SK-N-SH (cell line): Measurements from ENCODE around the gene RFT1. TPM values are rescaled to one million over a fixed set of nuclear protein-coding genes. Genes with fewer than 3 reads are reported as not detected.

Experiments used
- CTCF ChIA-PET: fragments of 300-600, 350-600 bp; formaldehyde crosslinking; extraction: SDS; loops from one replicate; lab custom pipeline; 2021; lab: Yijun Ruan, JAX
- POLR2A ChIA-PET: fragments of 350-600 bp; sonication (Branson Sonifier 250); formaldehyde crosslinking; extraction: SDS; loops from one replicate; lab custom pipeline; 2020; ENCODE audit warnings: antibody characterized with exemption, inconsistent platforms; lab: Yijun Ruan, JAX
- DNase-seq: peaks from one replicate; pipeline ENCODE4 v3.0.0; 2012
- H2AFZ ChIP-seq: fragments of 200-600 bp; sonication (generic); 2 replicates; pipeline ENCODE4 v1.8.1; 2016; ENCODE audit warnings: antibody characterized with exemption, mild to moderate bottlenecking, low read depth
- H3F3A ChIP-seq: fragments of 200-600 bp; sonication (generic); replicated peaks from 2 replicates; pipeline ENCODE3; 2016; ENCODE audit warnings: antibody characterized with exemption, mild to moderate bottlenecking; ENCODE audit not compliant: insufficient read depth
- H3K27ac ChIP-seq, 2 experiments: fragments of 200-500 bp in 1 of 2; fragments of 200-600 bp in 1 of 2; sonication (Bioruptor generic) in 1 of 2; sonication (generic), shearing (Covaris generic) in 1 of 2; 2 replicates each; pipeline versions ENCODE4 v1.5.1 to v1.6.1; 2014 to 2016; ENCODE audit warnings: low read depth in 2 of 2, inconsistent platforms in 1 of 2, low read length in 1 of 2, mild to moderate bottlenecking in 1 of 2, mixed read lengths in 1 of 2
- H3K27me3 ChIP-seq: fragments of 200-600 bp; sonication (generic), shearing (Covaris generic); 2 replicates; pipeline ENCODE4 v1.6.1; 2016; ENCODE audit warnings: mixed run types; ENCODE audit not compliant: insufficient read depth
- H3K36me3 ChIP-seq, 2 experiments: fragments of 200-500 bp in 1 of 2; fragments of 200-600 bp in 1 of 2; sonication (Bioruptor generic) in 1 of 2; sonication (generic) in 1 of 2; replicated peaks in 1 of 2; 2 replicates each; pipeline versions ENCODE3 to v1.5.1; 2014 to 2016; ENCODE audit warnings: low read length in 1 of 2, mild to moderate bottlenecking in 1 of 2; ENCODE audit not compliant: insufficient read depth in 2 of 2, control insufficient read depth in 1 of 2
- H3K4me1 ChIP-seq, 2 experiments: fragments of 200-500 bp in 1 of 2; fragments of 200-600 bp in 1 of 2; sonication (Bioruptor generic) in 1 of 2; sonication (generic), shearing (Covaris generic) in 1 of 2; 2 replicates each; pipeline versions ENCODE4 v1.5.1 to v1.6.1; 2014 to 2016; ENCODE audit warnings: low read depth in 1 of 2, low read length in 1 of 2, mixed run types in 1 of 2; ENCODE audit not compliant: insufficient read depth in 2 of 2, control insufficient read depth in 1 of 2
- H3K4me2 ChIP-seq: fragments of 200-600 bp; sonication (generic), shearing (Covaris generic); 2 replicates; pipeline ENCODE4 v1.6.1; 2017; ENCODE audit warnings: mixed run types
- H3K4me3 ChIP-seq, 2 experiments: fragments of 200-500 bp in 1 of 2; fragments of 200-600 bp in 1 of 2; sonication (Bioruptor generic) in 1 of 2; sonication (generic), shearing (Covaris generic) in 1 of 2; 2 replicates each; pipeline versions ENCODE4 v1.5.1 to v1.8.1; 2014 to 2016; ENCODE audit warnings: low read depth in 2 of 2, inconsistent platforms in 1 of 2, low read length in 1 of 2, mild to moderate bottlenecking in 1 of 2, mixed read lengths in 1 of 2, moderate library complexity in 1 of 2
- H3K79me2 ChIP-seq: fragments of 200-600 bp; sonication (generic); 2 replicates; pipeline ENCODE4 v1.8.1; 2017; ENCODE audit warnings: mild to moderate bottlenecking; ENCODE audit not compliant: insufficient read depth
- H3K9ac ChIP-seq: fragments of 200-600 bp; sonication (generic); 2 replicates; pipeline ENCODE4 v1.6.1; 2017; ENCODE audit warnings: mixed run types
- H3K9me2 ChIP-seq: fragments of 200-600 bp; sonication (generic); 2 replicates; pipeline ENCODE4 v1.6.1; 2017; ENCODE audit warnings: mixed run types
- H3K9me3 ChIP-seq: fragments of 200-600 bp; sonication (generic); 2 replicates; pipeline ENCODE4 v1.6.1; 2017; ENCODE audit warnings: mixed run types, mild to moderate bottlenecking, moderate library complexity
- H4K20me1 ChIP-seq: fragments of 200-600 bp; sonication (generic); 2 replicates; pipeline ENCODE4 v1.6.1; 2017; ENCODE audit warnings: mild to moderate bottlenecking, mixed run types; ENCODE audit not compliant: insufficient read depth
- CTCF ChIP-seq: fragments of 200-600 bp; sonication (generic); IDR thresholded peaks from 2 replicates; pipeline ENCODE4 v1.6.1; 2017; ENCODE audit warnings: antibody characterized with exemption, mild to moderate bottlenecking, moderate library complexity
- GABPA ChIP-seq: IDR thresholded peaks from 2 replicates; pipeline ENCODE4 v1.4.0; 2012; ENCODE audit warnings: low read depth, mild to moderate bottlenecking
- MAX ChIP-seq: IDR thresholded peaks from 2 replicates; pipeline ENCODE4 v1.4.0; 2012; ENCODE audit warnings: low read depth
- PBX3 ChIP-seq: IDR thresholded peaks from 2 replicates; pipeline ENCODE4; 2012
- POLR2AphosphoS5 ChIP-seq: IDR thresholded peaks from 2 replicates; pipeline ENCODE4 v1.6.1; 2012; ENCODE audit warnings: low read depth, low read length
- USF2 ChIP-seq: fragments of 150-350 bp; IDR thresholded peaks from 2 replicates; pipeline ENCODE4 v1.6.1; 2017; ENCODE audit warnings: antibody characterized with exemption, low read length, low read depth, borderline replicate concordance
- YY1 ChIP-seq: IDR thresholded peaks from 2 replicates; pipeline ENCODE4 v1.4.0; 2012; ENCODE audit warnings: low read depth, mild to moderate bottlenecking
- WGBS: methylation state at CpG from one replicate; pipeline ENCODE4 v1.1.6; 2017; ENCODE audit warnings: low lambda C conversion rate; 5-methylcytosine and 5-hydroxymethylcytosine counted together
- polyA plus RNA-seq, 3 experiments: library from polyadenylated mRNA; depleted of rRNA; stranded (reverse); fragments of >200 nt; gene quantifications; 2 replicates each; pipeline ENCODE4 v1.2.3, GENCODE V29; 2012

The RFT1 gene
- polyA plus RNA-seq, 1 of the 3 experiments (the other 2 are of a cell fraction) = 13.8 TPM

GRCh38 chr3:53109190-53109589 is 21.0 kb downstream of the RFT1 start:
- no peak for TF ChIP-seq GABPA
- no peak for TF ChIP-seq MAX
- no peak for TF ChIP-seq POLR2AphosphoS5
- no peak for TF ChIP-seq USF2

GRCh38 chr3:53104762-53105161 is 25.5 kb downstream of the RFT1 start:
- Histone ChIP-seq H3K36me3 (peaks cover 28 to 36% of the 10 kb centered on the region in 2 experiments), H4K20me1 (no peaks in the 10 kb centered on the region), H3K9ac (no peak overlapping the region), H3K27me3 (no peaks in the 10 kb centered on the region), H3K4me1 (no peaks in the 10 kb centered on the region; a peak in 1 of 4 replicates), H3K79me2 (no peaks in the 10 kb centered on the region), H3F3A (no peaks in the 10 kb centered on the region), H2AFZ (no peak overlapping the region), H3K4me3 (no peak overlapping the region), H3K9me2 (no peaks in the 10 kb centered on the region), H3K27ac (no peak overlapping the region), H3K4me2 (no peak overlapping the region), H3K9me3 (no peaks in the 10 kb centered on the region)
- no peak for DNase-seq
- ChIA-PET CTCF (interaction anchor here (1.0 to 1.3 kb wide), 2 partner anchors 10 to 27 kb away, joined by 3 to 10 read pairs; no protein-coding TSS in a partner anchor), POLR2A (no interaction called here)
- WGBS = 61% methylated on average over 3 of the region's 3 CpGs
- TF ChIP-seq YY1 (no peak), PBX3 (no peak), CTCF (no peak)

More at GRCh38 chr3:53109190-53109589, 21.0 kb downstream of the RFT1 start:
- no peaks in the 10 kb centered on the region for H3K27me3 ChIP-seq
- H4K20me1 ChIP-seq = no peaks in the 10 kb centered on the region
- no peak overlapping the region for H3K4me3 ChIP-seq
- peaks cover 0 to 11% of the 10 kb centered on the region in 2 experiments; a peak in 1 of 4 replicates for H3K4me1 ChIP-seq
- peaks cover 17 to 34% of the 10 kb centered on the region in 2 experiments for H3K36me3 ChIP-seq
- ChIA-PET POLR2A (no interaction called here), CTCF (interaction anchor here (0.9 to 15.2 kb wide), 7 partner anchors 9 to 239 kb away, joined by 3 to 206 read pairs (median 3); no protein-coding TSS in a partner anchor)
- no peak for DNase-seq
- 90% methylated on average over 1 of the region's 1 CpG for WGBS
- H3K27ac ChIP-seq = no peak overlapping the region
- no peak overlapping the region for H2AFZ ChIP-seq
- no peak overlapping the region for H3K4me2 ChIP-seq
- no peaks in the 10 kb centered on the region for H3K9me2 ChIP-seq
- no peaks in the 10 kb centered on the region for H3K79me2 ChIP-seq
- no peak overlapping the region for H3K9ac ChIP-seq
- H3K9me3 ChIP-seq = no peaks in the 10 kb centered on the region
- no peaks in the 10 kb centered on the region for H3F3A ChIP-seq
